D721Med (cell line): ENCODE data around the gene PLPP3.

ENCODE experiments used
- DNase-seq: peaks from one replicate; pipeline ENCODE4 v3.0.0; 2011; ENCODE audit warnings: low spot score; ENCODE audit not compliant: insufficient read length
- FAIRE-seq: peaks from 2 replicates; lab custom pipeline; 2011; peaks lifted over from hg19 to GRCh38; lab: Jason Lieb, UNC
- TF ChIP-seq, protein P1 (sequence below): IDR thresholded peaks from 2 replicates; pipeline ENCODE4 v1.5.1; 2012; ENCODE audit warnings: mild to moderate bottlenecking, control low read depth; ENCODE audit not compliant: insufficient read depth; ENCODE audit errors: missing control alignments

PLPP3 gene

DNA sequence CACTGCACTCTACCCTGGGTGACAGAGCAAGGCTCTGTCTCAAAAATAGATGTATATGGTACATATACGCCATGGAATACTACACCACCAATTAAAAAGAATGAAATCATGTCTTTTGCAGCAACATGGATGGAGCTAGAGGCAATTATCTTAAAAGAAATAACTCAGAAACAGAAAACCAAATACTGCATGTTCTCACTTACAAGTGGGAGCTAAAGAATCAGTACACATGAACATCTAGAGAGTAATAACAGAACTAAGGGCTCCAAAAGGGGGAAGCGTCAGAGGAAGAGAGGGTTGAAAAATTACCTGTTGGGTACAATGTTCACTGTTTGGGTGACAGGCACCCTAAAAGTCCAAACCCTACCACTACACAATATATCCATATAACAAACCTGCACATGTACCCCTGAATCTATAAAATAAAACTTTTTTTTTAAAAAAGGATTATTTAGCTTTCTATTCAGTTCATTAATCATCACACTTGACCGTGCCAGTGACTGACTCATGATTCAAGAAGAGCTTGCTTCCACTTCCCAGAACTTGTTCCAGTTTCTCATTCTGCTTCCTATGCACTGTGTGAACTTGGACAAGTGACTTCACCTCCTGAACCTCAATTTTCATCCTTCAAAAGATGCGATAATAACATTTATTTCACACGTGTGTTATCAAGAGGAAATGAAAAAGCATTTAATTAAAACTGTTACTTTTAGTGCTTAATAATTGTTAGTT lies 109.6 kb downstream of the PLPP3 start:
- TF ChIP-seq, protein P1, sequence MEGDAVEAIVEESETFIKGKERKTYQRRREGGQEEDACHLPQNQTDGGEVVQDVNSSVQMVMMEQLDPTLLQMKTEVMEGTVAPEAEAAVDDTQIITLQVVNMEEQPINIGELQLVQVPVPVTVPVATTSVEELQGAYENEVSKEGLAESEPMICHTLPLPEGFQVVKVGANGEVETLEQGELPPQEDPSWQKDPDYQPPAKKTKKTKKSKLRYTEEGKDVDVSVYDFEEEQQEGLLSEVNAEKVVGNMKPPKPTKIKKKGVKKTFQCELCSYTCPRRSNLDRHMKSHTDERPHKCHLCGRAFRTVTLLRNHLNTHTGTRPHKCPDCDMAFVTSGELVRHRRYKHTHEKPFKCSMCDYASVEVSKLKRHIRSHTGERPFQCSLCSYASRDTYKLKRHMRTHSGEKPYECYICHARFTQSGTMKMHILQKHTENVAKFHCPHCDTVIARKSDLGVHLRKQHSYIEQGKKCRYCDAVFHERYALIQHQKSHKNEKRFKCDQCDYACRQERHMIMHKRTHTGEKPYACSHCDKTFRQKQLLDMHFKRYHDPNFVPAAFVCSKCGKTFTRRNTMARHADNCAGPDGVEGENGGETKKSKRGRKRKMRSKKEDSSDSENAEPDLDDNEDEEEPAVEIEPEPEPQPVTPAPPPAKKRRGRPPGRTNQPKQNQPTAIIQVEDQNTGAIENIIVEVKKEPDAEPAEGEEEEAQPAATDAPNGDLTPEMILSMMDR, result no peak
- FAIRE-seq (no peak), DNase-seq (no peak)

DNA sequence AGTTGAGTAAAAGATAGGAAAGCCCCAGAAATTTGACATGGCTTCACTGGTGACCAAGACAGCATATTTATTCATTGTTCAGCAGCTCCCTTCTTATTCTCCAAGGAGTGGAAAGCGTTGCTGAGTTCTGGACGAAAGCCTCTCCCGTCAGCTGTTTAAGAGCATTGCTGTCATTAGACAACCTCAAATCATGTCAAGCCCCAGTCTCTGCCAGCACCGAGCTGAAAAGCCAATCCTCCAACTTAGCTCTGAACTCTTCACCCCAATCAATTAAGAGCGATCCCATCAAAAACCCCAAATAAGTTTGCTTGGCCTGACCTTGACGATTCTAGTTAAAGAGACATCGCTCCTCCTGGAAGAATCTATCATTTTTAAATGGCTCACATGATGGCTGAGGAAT lies 110.8 kb downstream of the PLPP3 start:
- TF ChIP-seq, protein P1, result no peak
- FAIRE-seq, result no peak
- no peak for DNase-seq

DNA sequence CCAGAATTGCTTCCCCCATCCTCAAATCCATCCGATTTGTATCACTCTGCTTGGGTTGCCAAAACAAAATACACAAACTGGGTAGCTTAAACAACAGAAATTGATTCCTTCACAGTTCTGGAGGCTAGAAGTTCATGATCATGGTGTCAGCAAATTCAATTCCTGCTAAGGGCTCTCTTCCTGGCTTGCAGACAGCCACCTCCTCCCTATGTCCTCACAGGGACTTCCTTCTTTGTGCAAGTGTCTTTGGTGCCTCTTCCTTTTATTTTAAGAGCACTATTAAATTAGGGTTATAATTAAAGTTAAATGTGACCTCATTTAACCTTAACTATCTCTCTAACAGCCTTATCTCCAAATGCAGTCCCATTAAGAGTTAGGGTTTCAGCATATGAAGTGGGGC lies 112.8 kb downstream of the PLPP3 start:
- FAIRE-seq (no peak), DNase-seq (no peak)
- TF ChIP-seq, protein P1, result no peak

DNA sequence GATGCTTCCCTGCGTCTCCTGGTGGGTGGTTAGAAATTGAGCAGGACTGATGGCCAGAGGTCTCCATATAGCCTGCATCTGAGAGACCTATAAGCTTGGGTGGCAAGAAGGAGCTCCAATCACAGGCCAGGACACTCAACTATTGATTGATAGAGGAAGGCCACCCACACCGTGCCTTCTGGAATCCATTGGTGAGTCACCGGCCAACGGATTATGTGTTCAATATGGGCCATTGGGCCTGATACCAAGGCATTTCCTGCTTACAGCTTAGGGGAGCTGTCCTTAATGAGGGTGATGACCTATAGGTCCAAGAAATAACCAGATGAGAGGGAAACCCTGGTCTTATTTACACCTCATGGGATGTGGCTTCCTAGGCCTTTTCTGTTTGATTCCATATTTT lies 115.1 kb downstream of the PLPP3 start:
- FAIRE-seq, result no peak

DNA sequence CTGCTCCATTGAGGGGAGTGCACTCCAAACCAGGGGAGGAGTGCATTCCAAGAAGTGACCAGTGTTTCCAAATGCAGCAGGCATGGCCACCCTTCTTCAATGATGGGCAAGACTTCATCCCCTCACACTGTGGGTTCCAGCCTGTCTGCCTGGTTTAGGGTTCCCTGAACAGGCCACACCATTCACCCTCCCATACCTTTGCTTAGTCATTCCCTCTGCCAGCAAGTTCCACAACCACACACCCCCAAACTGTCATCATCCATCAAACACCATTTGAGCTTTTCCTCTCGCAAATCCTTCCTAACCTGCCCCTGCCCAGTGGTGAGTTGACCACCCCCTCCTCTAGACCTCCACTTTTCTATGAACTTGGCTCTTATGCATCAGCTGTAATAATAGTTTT lies 116.0 kb downstream of the PLPP3 start:
- FAIRE-seq, result no peak
- no peak for DNase-seq
- TF ChIP-seq, protein P1, result no peak

More for the DNA sequence above, 115.1 kb downstream of the PLPP3 start:
- DNase-seq, result no peak
- TF ChIP-seq, protein P1, result no peak

DNA sequence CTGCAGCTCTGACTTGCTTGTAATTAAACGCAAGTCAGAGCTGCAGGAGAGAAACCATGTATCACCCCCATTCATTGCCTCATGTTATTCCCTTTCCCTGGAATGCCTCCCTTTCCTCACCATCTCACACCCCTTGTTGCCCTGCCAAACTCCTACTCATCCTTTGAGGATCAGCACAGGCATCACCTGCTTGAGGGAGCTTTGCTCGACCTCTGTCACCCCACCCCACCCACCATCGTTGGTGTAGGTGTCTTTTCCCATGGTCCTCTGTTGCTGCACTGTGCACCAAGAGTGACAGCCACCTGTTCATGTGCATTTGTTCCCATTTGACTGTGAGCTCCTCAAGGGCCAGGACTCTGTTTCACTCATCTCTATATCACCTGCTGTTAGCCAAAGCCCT lies 117.2 kb downstream of the PLPP3 start:
- FAIRE-seq, result no peak
- DNase-seq, result no peak
- TF ChIP-seq, protein P1, result no peak
